ENCODE data around the gene IFI35.

- no peak for TF ChIP-seq EP300 (IDR thresholded peaks at IDR 0.05)
- no peak for TF ChIP-seq CTCF (IDR thresholded peaks at IDR 0.05)
- no peak for TF ChIP-seq POLR2A (IDR thresholded peaks at IDR 0.05)
Observed at GRCh38 chr17:43039646-43040045, 33.1 kb downstream of the IFI35 start.

All from upper lobe of left lung (tissue), 4 donors.